K562 (cell line): ENCODE data around the gene SNX12. TPM values are rescaled to one million over a fixed set of nuclear protein-coding genes. Genes with fewer than 3 reads are reported as not detected.

ENCODE experiments used
- CBFB ChIP-seq: sonication (generic); formaldehyde crosslinking; IDR thresholded peaks from 2 replicates; pipeline ENCODE4 v1.4.0; 2020; ENCODE audit warnings: mild to moderate bottlenecking, missing genetic modification reagents
- CBX2 ChIP-seq: fragments of 200-600 bp; sonication (generic); IDR thresholded peaks from one replicate; pipeline ENCODE4 v1.6.1; 2012; ENCODE audit warnings: mild to moderate bottlenecking, low read length, inconsistent platforms; ENCODE audit not compliant: insufficient read depth, poor library complexity, severe bottlenecking
- CCNT2 ChIP-seq: IDR thresholded peaks from 2 replicates; pipeline ENCODE4 v1.6.1; 2011; ENCODE audit warnings: borderline replicate concordance, low read depth, mild to moderate bottlenecking, moderate library complexity, mixed read lengths, low read length; ENCODE audit not compliant: insufficient read length; ENCODE audit errors: extremely low read depth
- GABPA ChIP-seq: fragments of 200-800 bp; sonication (Bioruptor generic); conservative IDR thresholded peaks from 2 replicates; pipeline ENCODE4 v1.6.1; 2016; ENCODE audit warnings: low read depth, missing genetic modification characterization, missing compliant biosample characterization
- HDAC2 ChIP-seq: fragments of 450-650 bp; IDR thresholded peaks from 2 replicates; pipeline ENCODE4 v1.6.1; 2016; ENCODE audit warnings: mild to moderate bottlenecking
- HNRNPH1 ChIP-seq: fragments of 200-400 bp; formaldehyde crosslinking; optimal IDR thresholded peaks from 2 replicates; pipeline ENCODE3; 2017; ENCODE audit warnings: low read depth, mild to moderate bottlenecking, low read length, moderate library complexity
- MAFK ChIP-seq: IDR thresholded peaks from 2 replicates; pipeline ENCODE4 v1.6.1; 2011; ENCODE audit warnings: low read length, improper control_type of control experiment
- MYNN ChIP-seq, 2 experiments: sonication (generic); formaldehyde crosslinking in 1 of 2; IDR thresholded peaks; 2 replicates each; pipeline versions ENCODE4 v1.5.0 to v1.6.1; 2016 to 2020; ENCODE audit warnings: antibody characterized with exemption in 1 of 2, missing genetic modification reagents in 1 of 2
- POLR2A ChIP-seq: fragments of 450-650 bp; conservative IDR thresholded peaks from 2 replicates; pipeline ENCODE4 v1.6.1; 2016
- PYGO2 ChIP-seq: fragments of 450-650 bp; IDR thresholded peaks from 2 replicates; pipeline ENCODE4 v1.6.1; 2016; ENCODE audit warnings: mild to moderate bottlenecking, missing genetic modification characterization, moderate library complexity, missing compliant biosample characterization
- REST ChIP-seq, 2 experiments: fragments of 450-650 bp; formaldehyde crosslinking in 1 of 2; IDR thresholded peaks; 2 replicates each; pipeline versions ENCODE4 v1.4.0 to v1.6.1; 2014 to 2020; ENCODE audit warnings: mild to moderate bottlenecking in 2 of 2, borderline replicate concordance in 1 of 2, low read depth in 1 of 2
- SMAD1 ChIP-seq: fragments of 150-350 bp; IDR thresholded peaks from 2 replicates; pipeline ENCODE4 v1.6.1; 2014; ENCODE audit warnings: low read length, low read depth; ENCODE audit not compliant: partially characterized antibody
- SMARCB1 ChIP-seq: IDR thresholded peaks from 2 replicates; pipeline ENCODE4 v1.6.1; 2011; ENCODE audit warnings: improper control_type of control experiment, low read depth; ENCODE audit not compliant: insufficient read length
- ZC3H4 ChIP-seq: sonication (generic); formaldehyde crosslinking; IDR thresholded peaks from 2 replicates; pipeline ENCODE4 v1.9.0; 2021; ENCODE audit warnings: missing genetic modification reagents, borderline replicate concordance
- ZNF143 ChIP-seq: sonication (generic); formaldehyde crosslinking; IDR thresholded peaks from 2 replicates; pipeline ENCODE4 v1.9.0; 2022; ENCODE audit warnings: mild to moderate bottlenecking, missing genetic modification reagents
- ZNF217 ChIP-seq: sonication (generic); formaldehyde crosslinking; IDR thresholded peaks from 2 replicates; pipeline ENCODE4 v1.8.0; 2022; ENCODE audit warnings: mild to moderate bottlenecking, missing genetic modification reagents
- ZNF280A ChIP-seq: fragments of 450-650 bp; IDR thresholded peaks from 2 replicates; pipeline ENCODE4 v1.6.1; 2018; ENCODE audit warnings: mild to moderate bottlenecking, low read depth; ENCODE audit not compliant: partially characterized antibody
- ZNF354B ChIP-seq: fragments of 250-450 bp; sonication (Bioruptor Pico); IDR thresholded peaks from 2 replicates; pipeline ENCODE4 v1.4.0; 2020
- ZNF696 ChIP-seq: fragments of 250-450 bp; sonication (Bioruptor Pico); conservative IDR thresholded peaks from 2 replicates; pipeline ENCODE4 v1.4.0; 2020; ENCODE audit warnings: mild to moderate bottlenecking, moderate library complexity
- polyA plus RNA-seq, 8 experiments: library from polyadenylated mRNA; depleted of rRNA in 4 of 8; stranded (reverse) in 5 of 8; unstranded in 3 of 8; fragments of >200 nt; fragmentation: Nextera tagmentation in 2 of 8; fragmentation: Illumina TruSeq in 1 of 8; extraction: Ambion mirVana in 2 of 8; extraction: Trizol in 1 of 8; gene quantifications; 2 replicates each; pipeline versions ENCODE4 v1.2.1 to v1.2.3, GENCODE V29; 2011 to 2014; ENCODE audit warnings: inconsistent platforms in 1 of 8, missing spikeins in 1 of 8
- total RNA-seq, 7 experiments: library from RNA; depleted of rRNA in 6 of 7; stranded (reverse); fragments of >200 nt in 6 of 7; fragmentation: Illumina TruSeq in 2 of 7; extraction: Trizol in 2 of 7; gene quantifications; 2 replicates each; pipeline versions ENCODE4 v1.2.1 to v1.2.3, GENCODE V29; 2011 to 2021; ENCODE audit warnings: low replicate concordance in 1 of 7

Gene SNX12
- total and polyA plus RNA-seq, 9 of the 15 experiments (the other 6 are each of a cell fraction or from before 2014, with no cell fraction given), result 12.7 to 50.3 (median 37.1) TPM

- TF ChIP-seq REST (IDR thresholded peaks at IDR 0.05; ENCODE audit: borderline replicate concordance) (no peak), REST (CRISPR knock-in tag; IDR thresholded peaks at IDR 0.05; ENCODE audit: low read depth) (no peak), POLR2A (peak; percentile 76), ZNF143 (CRISPR knock-in tag) (no peak), CCNT2 (no peak), SMAD1 (no peak), ZNF280A (no peak), CBX2 (no peak), HNRNPH1 (no peak), PYGO2 (no peak), ZC3H4 (no peak), ZNF696 (CRISPR knock-in tag) (no peak), CBFB (CRISPR knock-in tag) (no peak), GABPA (tag) (peak; percentile 55; the same call in 1 of the 2 replicates), SMARCB1 (no peak), MAFK (no peak), MYNN (IDR thresholded peaks at IDR 0.05) (no peak), MYNN (CRISPR knock-in tag; IDR thresholded peaks at IDR 0.05) (no peak), HDAC2 (0 out of 2 replicates have a peak, but pooled peaks have one; percentile 42), ZNF217 (CRISPR knock-in tag) (no peak), ZNF354B (CRISPR knock-in tag) (no peak)
Measured at GRCh38 chrX:71103110-71103983, 35.2 kb upstream of the SNX12 start (continued).
